Measurements from ENCODE around the gene PARD3B. TPM values are rescaled to one million over a fixed set of nuclear protein-coding genes. Genes with fewer than 3 reads are reported as not detected.

PARD3B gene
- total RNA-seq, 1 experiment from 2014 or later = 6.4 TPM

- Mint-ChIP-seq H3K27ac (no peak overlapping the region), H3K9me3 (peaks cover 5 to 9% of the 10 kb centered on the region in 2 experiments; a peak in 4 of 5 replicates), H3K27me3 (ENCODE audit: low read depth) (peaks cover 20% of the 10 kb centered on the region), H3K4me1 (peaks cover 14 to 15% of the 10 kb centered on the region in 2 experiments), H3K4me3 (no peak overlapping the region), H3K36me3 (ENCODE audit: insufficient read depth in 1 of 3, low read depth in 3 of 3) (peaks cover 3 to 15% (median 9%) of the 10 kb centered on the region in 3 experiments; a peak in 6 of 7 replicates)
- Histone ChIP-seq H3K4me1 (ENCODE audit: insufficient read depth, low read length) (no peaks in the 10 kb centered on the region), H3K56ac (ENCODE audit: insufficient read length, low read depth, low read length) (no peak overlapping the region), H3K9me3 (ENCODE audit: control insufficient read depth, low read depth, low read length) (no peaks in the 10 kb centered on the region), H3K9ac (ENCODE audit: extremely low read depth, insufficient read length, low read length) (no peak overlapping the region), H3K23ac (ENCODE audit: insufficient read length, low read depth, low read length) (no peak overlapping the region), H2BK15ac (ENCODE audit: low read depth, low read length) (no peak overlapping the region), H2AK5ac (ENCODE audit: insufficient read length, low read length) (no peak overlapping the region), H2BK12ac (ENCODE audit: insufficient read length, low read depth, low read length) (no peak overlapping the region), H3K14ac (ENCODE audit: insufficient read depth, low read length) (no peak overlapping the region), H3K18ac (ENCODE audit: insufficient read length, low read depth, low read length) (no peak overlapping the region), H2BK120ac (ENCODE audit: low read depth, low read length, poor library complexity, severe bottlenecking) (no peak overlapping the region), H3K4me2 (ENCODE audit: insufficient read depth, insufficient read length, low read length) (no peak overlapping the region), H3K79me2 (ENCODE audit: insufficient read depth, low read length) (no peaks in the 10 kb centered on the region), H4K8ac (replicated peaks; ENCODE audit: insufficient read length, low read depth, low read length) (no peak overlapping the region), H3T11ph (ENCODE audit: low read length) (no peak overlapping the region), H2BK5ac (ENCODE audit: insufficient read length, low read length) (no peak overlapping the region), H2BK20ac (ENCODE audit: low read depth, low read length, poor library complexity, severe bottlenecking) (no peak overlapping the region), H2AFZ (ENCODE audit: low read length) (no peak overlapping the region), H3K4ac (ENCODE audit: low read depth, low read length) (no peak overlapping the region), H3K27ac (ENCODE audit: insufficient read length, low read depth, low read length) (no peak overlapping the region), H3K79me1 (ENCODE audit: insufficient read depth, low read depth, low read length, poor library complexity, severe bottlenecking) (no peaks in the 10 kb centered on the region), H4K91ac (ENCODE audit: insufficient read length, low read depth, low read length) (no peak overlapping the region), H3K27me3 (ENCODE audit: insufficient read depth, low read length) (no peaks in the 10 kb centered on the region; the same call in 1 of the 2 replicates), H3K23me2 (ENCODE audit: insufficient read length, low read depth, low read length, poor library complexity, severe bottlenecking) (no peaks in the 10 kb centered on the region), H4K20me1 (ENCODE audit: control insufficient read depth, insufficient read depth, insufficient read length) (no peaks in the 10 kb centered on the region), H4K5ac (ENCODE audit: insufficient read length, low read depth, low read length) (no peak overlapping the region)
- DNase-seq = no peak
- TF ChIP-seq CTCF (conservative IDR thresholded peaks at IDR 0.05) = no peak
These were observed 896.2 kb downstream of the PARD3B start for GRCh38 chr2:205441524-205441923.

Measured in H9 (cell line).